IPS-NIHi11 (cell line): Measurements from ENCODE around the gene TLX1.

Source experiments
- DNase-seq: peaks from one replicate; pipeline ENCODE4 v3.0.0; 2012; ENCODE audit warnings: mixed read lengths, low spot score

Gene TLX1

GRCh38 chr10:101112799-101113594 is 18.1 kb upstream of the TLX1 start:
- no peak for DNase-seq

- no peak for DNase-seq
These were observed 17.2 kb upstream of the TLX1 start for GRCh38 chr10:101113890-101114403.

- DNase-seq = no peak
These were observed 16.5 kb upstream of the TLX1 start for GRCh38 chr10:101114646-101115045.

DNA sequence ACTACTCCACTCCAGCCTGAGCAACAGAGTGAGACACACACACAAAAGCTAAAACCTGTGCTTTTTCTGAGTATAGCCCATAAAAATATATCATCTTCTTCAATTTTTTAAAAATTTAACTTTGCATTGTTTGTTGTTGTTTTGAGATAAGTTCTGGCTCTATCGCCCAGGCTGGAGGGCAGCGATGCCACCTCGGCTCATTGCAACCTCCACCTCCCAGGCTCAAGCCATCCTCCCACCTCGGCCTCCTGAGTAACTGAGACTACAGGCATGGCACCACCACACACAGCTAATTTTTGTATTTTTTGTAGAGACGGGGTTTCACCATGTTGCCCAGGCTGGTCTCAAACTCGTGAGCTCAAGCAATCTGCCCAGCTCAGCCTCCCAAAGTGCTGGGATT is 14.3 kb upstream of the TLX1 start:
- no peak for DNase-seq

- DNase-seq = no peak
These were observed 13.1 kb upstream of the TLX1 start for GRCh38 chr10:101118031-101118430.

- DNase-seq = no peak
These were observed 10.6 kb upstream of the TLX1 start for GRCh38 chr10:101120520-101120883.

- DNase-seq = no peak
These were observed 10.0 kb upstream of the TLX1 start for GRCh38 chr10:101120884-101121653.

DNA sequence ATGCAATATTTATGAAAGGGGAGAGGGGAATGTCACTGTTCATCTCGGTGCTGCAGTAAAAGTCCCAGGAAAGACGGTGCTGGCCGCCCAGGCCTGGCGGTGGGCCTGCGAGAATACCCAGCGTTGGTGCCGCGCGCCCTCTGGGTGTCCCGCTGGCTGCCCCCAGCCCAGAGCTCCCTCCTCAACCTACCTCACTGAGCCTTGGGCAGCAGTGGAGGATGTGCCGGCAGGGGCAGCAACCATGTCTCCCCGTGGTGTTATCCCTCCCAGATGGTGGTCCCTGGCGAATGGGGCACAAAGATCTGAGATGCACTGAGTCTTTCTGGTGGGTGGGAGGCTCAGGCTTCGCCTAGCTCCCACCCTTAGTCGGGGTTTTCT is 9.5 kb upstream of the TLX1 start:
- no peak for DNase-seq

GRCh38 chr10:101122270-101123084 is 8.6 kb upstream of the TLX1 start:
- DNase-seq = no peak

- DNase-seq = peak; percentile 56
These were observed 7.8 kb upstream of the TLX1 start for GRCh38 chr10:101123085-101123814.

DNA sequence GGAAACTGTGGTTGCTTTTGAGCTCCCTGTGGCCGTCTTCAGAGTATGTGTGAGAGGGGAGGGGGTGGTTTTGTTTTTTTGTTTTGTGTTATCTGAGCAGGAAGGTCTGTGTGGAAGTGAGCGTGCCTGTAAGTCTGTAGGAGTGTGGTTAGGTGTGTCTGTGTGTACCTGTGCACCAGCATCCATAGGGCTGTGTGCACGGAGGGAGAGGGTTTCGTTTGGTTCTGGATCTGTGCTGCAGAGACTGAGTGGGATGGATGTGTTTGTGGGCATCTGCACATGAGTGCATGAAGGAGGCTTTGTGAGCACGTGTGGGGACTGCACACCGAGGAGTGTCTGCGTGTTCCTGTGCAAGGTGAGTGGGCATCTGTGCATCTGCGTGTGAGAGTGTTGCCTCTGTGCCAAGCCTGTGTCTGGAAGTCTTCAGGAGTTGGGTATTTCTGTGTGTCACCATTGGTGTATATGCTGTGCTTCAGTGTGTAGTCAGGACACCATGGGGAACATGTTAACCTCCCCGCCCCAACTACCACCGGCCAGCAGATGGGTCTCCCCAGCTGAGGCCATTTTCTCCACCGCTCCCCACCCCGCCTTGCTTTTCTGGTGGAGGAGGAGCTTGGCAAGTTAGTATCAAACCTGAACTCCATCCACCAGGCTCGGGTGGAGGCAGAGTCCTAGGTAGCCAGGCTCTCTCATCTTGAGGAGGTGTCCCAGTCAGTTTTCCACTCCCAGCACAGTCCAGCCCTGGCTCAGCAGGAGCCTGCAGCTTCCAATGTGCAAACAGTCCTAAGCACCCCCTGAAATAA is 7.1 kb upstream of the TLX1 start:
- no peak for DNase-seq

- no peak for DNase-seq
These were observed 6.2 kb upstream of the TLX1 start for GRCh38 chr10:101124933-101125332.

DNA sequence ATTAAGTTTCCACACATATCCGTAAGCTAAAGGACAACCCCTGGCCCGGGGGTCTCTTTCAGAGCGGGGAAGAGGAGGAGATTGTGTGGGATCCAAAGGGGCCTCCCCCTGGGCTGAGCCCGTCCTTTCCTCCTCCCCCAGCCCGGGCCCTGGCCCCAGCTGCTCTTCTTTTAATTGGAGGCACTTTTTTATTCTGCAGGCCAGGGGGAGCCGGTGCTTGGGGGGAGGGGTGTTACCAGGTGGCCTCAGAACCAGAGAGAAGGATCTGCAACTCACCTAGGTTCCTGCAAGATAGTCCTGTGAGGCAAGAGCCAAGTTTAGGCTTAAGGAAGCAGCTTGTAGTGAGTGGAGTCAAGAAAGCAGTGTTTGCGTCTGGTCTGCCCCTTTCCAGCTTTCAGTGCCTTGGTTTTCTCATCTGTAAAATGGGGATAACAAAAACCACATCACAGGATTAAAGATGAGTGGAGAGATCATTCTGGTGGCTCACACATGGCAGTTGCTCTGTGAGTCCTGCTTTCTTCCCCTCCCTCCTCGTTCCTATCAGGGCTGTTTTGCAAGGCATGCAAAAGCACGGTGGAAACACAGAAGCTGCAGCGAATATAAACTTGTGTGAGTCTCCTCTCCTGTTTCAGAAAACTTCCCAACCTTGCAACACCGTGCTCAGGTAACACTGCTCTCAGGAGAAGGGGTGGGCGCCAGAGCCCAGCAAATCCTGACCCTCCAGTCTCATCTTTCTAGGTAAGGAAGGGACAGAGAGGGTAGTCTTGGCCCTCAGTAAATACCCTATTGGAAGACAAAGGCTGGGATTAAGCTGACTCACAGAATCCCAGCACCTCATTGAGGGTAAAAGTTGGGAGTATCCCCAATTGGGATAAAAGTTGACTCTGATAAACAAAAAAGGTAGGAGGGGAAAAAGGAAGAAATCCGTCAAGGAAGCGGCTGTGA is 4.1 kb upstream of the TLX1 start:
- DNase-seq = no peak

DNA sequence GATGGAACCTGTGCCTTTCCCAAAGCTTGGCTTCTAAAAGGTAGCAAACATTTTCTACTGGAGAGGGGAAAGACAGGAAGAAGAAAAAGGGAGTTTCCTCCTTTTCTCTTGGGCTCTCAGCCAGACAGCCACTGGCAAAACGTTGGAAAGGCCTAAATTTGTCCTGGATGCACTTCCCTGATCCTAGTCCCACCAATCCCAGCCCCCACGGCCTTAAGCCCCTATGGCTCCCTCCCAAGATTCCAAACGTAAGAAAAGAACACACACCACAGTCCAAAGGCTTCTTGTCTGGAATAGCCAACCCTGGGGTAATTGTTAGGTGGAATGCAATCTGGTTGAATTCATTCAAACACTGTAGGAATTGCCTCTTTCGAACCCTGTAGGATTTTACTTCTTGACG is 959 bp upstream of the TLX1 start:
- no peak for DNase-seq

DNA sequence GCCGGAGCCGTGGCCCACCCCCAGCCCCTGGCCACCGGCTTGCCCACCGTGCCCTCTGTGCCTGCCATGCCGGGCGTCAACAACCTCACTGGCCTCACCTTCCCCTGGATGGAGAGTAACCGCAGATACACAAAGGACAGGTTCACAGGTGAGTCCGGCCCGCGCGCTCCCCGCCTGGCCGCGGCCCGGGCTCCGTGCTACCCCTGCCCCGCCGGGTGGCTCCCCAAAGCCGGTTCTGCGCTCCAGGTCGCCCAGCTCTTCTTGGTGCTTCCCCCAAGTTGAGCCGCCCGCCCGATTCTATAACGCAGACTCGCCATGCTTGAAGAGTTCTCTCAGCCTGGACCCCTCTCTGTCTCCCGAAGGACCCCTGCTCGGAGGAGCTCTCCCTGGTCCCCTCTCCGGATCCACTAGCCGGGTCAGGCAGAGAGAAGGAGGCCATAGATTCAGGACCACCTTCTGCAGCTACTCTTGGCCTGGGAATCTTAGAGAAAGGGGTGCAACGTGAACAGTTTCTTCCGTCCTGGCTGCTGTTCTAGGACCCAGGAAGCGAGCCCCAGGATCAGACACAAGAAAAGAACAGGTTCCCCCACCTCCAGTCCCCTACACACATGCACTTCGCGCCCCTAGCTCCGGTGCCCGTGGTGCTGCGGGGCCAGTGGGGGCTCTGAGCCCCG is 999 bp downstream of the TLX1 start:
- no peak for DNase-seq

GRCh38 chr10:101132636-101133473 is 1.8 kb downstream of the TLX1 start:
- DNase-seq = no peak

- no peak for DNase-seq
These were observed 2.6 kb downstream of the TLX1 start for GRCh38 chr10:101133489-101134298.
